ENCODE data around the gene SENP3.
"Not testable (repeated sequence)": the region's sequence is repeated elsewhere in the genome, so short reads cannot be mapped to it uniquely, and the experiment has no call there.

The SENP3 gene

GRCh38 chr17:7597561-7597960 is 35.8 kb downstream of the SENP3 start:
- not testable (repeated sequence) for DNase-seq (ENCODE audit: low read depth in 2 of 2)

- no peak for DNase-seq (ENCODE audit: low read depth in 2 of 2)
These were observed 44.6 kb downstream of the SENP3 start for GRCh38 chr17:7606280-7606679.

- DNase-seq (ENCODE audit: low read depth in 2 of 2) = no peak
These were observed 48.9 kb downstream of the SENP3 start for GRCh38 chr17:7610641-7611040.

- no peak for DNase-seq (ENCODE audit: low read depth in 2 of 2)
These were observed 50.0 kb downstream of the SENP3 start for GRCh38 chr17:7611635-7612293.

- DNase-seq (ENCODE audit: low read depth in 2 of 2) = no peak
These were observed 50.5 kb downstream of the SENP3 start for GRCh38 chr17:7612294-7612640.

- no peak for DNase-seq (ENCODE audit: low read depth in 2 of 2)
These were observed 52.2 kb downstream of the SENP3 start for GRCh38 chr17:7613769-7614424.

- DNase-seq (ENCODE audit: low read depth in 2 of 2) = peak; percentile 93 to 96
These were observed 52.9 kb downstream of the SENP3 start, which contains the start of gene FXR2 for GRCh38 chr17:7614425-7615264. FXR2 (minus strand) TSS chr17:7614897; CDS start chr17:7614532, 365 bp downstream.

- DNase-seq (ENCODE audit: low read depth in 2 of 2) = no peak
These were observed 53.6 kb downstream of the SENP3 start for GRCh38 chr17:7615265-7615747.

GRCh38 chr17:7618608-7619007 is 56.9 kb downstream of the SENP3 start:
- DNase-seq (ENCODE audit: low read depth in 2 of 2) = no peak

- no peak for DNase-seq (ENCODE audit: low read depth in 2 of 2)
These were observed 59.1 kb downstream of the SENP3 start for GRCh38 chr17:7620835-7621234.
